Breast epithelium (tissue), 3 donors: Measurements from ENCODE around the gene ST7L.

Source experiments
- CTCF ChIP-seq, 3 donors: fragments of 450-650 bp; IDR thresholded peaks; one replicate each; pipeline ENCODE4 v1.5.1; 2016 to 2017; ENCODE audit warnings: antibody characterized with exemption in 3 of 3, mild to moderate bottlenecking in 3 of 3, moderate library complexity in 3 of 3
- POLR2A ChIP-seq: fragments of 450-650 bp; IDR thresholded peaks from one replicate; pipeline ENCODE4 v1.6.1; 2016; ENCODE audit warnings: antibody characterized with exemption, mild to moderate bottlenecking, moderate library complexity
- POLR2AphosphoS5 ChIP-seq, 3 donors: sonication (generic); formaldehyde crosslinking; IDR thresholded peaks; one replicate each; pipeline ENCODE4 v1.6.1; 2017; ENCODE audit warnings: antibody characterized with exemption in 3 of 3

DNA sequence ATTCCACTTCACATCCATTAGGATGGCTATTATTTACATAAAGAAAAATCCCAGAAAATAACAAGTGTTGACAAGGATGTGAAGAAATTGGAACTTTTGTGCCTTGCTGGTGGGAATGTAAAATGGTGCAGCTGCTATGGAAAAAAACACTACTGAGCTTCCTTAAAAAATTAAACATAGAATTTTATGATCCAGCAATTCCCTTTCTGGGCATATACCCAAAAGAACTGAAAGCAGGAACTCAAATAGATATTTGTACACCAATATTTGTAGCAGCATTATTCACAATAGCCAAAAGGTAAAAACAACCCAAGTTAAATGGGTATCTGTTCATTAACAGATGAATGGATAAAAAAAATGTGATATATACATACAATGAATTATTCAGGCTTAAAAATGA, 64.5 kb downstream of the ST7L start:
- TF ChIP-seq CTCF (IDR thresholded peaks at IDR 0.05), result no peak
- no peak for TF ChIP-seq POLR2A
- TF ChIP-seq POLR2AphosphoS5 (IDR thresholded peaks at IDR 0.05), result no peak
